Measurements from ENCODE around the gene TEAD1.

Gene TEAD1

GRCh38 chr11:12809864-12810567, 135.8 kb downstream of the TEAD1 start:
- peak; percentile 78 for DNase-seq (ENCODE audit: low read depth)
- no peak overlapping the region for H3K4me3 ChIP-seq (ENCODE audit: low read length)
- TF ChIP-seq, protein P1, sequence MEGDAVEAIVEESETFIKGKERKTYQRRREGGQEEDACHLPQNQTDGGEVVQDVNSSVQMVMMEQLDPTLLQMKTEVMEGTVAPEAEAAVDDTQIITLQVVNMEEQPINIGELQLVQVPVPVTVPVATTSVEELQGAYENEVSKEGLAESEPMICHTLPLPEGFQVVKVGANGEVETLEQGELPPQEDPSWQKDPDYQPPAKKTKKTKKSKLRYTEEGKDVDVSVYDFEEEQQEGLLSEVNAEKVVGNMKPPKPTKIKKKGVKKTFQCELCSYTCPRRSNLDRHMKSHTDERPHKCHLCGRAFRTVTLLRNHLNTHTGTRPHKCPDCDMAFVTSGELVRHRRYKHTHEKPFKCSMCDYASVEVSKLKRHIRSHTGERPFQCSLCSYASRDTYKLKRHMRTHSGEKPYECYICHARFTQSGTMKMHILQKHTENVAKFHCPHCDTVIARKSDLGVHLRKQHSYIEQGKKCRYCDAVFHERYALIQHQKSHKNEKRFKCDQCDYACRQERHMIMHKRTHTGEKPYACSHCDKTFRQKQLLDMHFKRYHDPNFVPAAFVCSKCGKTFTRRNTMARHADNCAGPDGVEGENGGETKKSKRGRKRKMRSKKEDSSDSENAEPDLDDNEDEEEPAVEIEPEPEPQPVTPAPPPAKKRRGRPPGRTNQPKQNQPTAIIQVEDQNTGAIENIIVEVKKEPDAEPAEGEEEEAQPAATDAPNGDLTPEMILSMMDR (IDR thresholded peaks at IDR 0.05; ENCODE audit: insufficient read depth, low read depth, low read length, missing control alignments): peak; percentile 4

DNA sequence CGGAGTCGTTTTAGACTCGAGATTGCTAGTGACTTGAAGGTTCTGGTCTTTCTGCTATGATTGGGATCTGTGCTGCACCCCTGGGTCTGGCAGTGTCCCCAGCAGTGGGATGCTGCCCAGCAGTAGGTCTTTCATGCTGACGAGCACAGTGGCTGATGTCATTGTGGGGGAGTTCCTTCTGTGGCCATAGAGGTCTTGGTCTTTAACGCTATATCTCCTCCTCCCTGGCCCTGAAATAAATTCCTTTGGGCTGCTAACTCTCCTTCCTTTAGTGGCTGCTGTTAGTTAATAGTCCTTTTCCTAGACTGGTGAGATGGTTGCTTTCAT, 136.3 kb downstream of the TEAD1 start:
- no peak for DNase-seq (ENCODE audit: low read depth)
- TF ChIP-seq, protein P1 (IDR thresholded peaks at IDR 0.05; ENCODE audit: insufficient read depth, low read depth, low read length, missing control alignments): no peak
- no peak overlapping the region for H3K4me3 ChIP-seq (ENCODE audit: low read length)

- no peak overlapping the region for H3K4me3 ChIP-seq (ENCODE audit: low read length)
- TF ChIP-seq, protein P1 (IDR thresholded peaks at IDR 0.05; ENCODE audit: insufficient read depth, low read depth, low read length, missing control alignments): no peak
- no peak for DNase-seq (ENCODE audit: low read depth)
Measured at GRCh38 chr11:12811861-12812260, 137.6 kb downstream of the TEAD1 start.

DNA sequence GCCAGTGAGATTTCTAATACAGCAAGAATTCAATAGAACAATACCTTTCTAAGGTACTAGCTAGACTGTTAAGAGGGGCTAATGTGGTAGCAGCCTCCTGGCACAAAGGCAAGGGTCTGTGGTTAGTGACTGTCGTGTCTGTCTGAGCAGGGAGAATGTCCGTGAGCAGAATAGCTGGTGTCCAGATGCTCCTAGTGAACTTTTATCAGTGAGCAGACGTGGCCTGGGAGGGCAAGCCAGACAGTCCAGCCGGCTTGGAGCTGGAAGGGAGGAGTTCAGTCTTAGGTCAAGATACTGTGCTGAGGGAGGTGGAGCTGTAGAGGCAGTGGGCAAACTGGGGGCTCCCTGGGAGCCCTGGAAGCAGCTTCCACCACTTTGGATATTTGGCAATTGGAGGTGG, 138.6 kb downstream of the TEAD1 start:
- H3K4me3 ChIP-seq (ENCODE audit: low read length): no peak overlapping the region
- TF ChIP-seq, protein P1 (IDR thresholded peaks at IDR 0.05; ENCODE audit: insufficient read depth, low read depth, low read length, missing control alignments): no peak
- DNase-seq (ENCODE audit: low read depth): no peak

DNA sequence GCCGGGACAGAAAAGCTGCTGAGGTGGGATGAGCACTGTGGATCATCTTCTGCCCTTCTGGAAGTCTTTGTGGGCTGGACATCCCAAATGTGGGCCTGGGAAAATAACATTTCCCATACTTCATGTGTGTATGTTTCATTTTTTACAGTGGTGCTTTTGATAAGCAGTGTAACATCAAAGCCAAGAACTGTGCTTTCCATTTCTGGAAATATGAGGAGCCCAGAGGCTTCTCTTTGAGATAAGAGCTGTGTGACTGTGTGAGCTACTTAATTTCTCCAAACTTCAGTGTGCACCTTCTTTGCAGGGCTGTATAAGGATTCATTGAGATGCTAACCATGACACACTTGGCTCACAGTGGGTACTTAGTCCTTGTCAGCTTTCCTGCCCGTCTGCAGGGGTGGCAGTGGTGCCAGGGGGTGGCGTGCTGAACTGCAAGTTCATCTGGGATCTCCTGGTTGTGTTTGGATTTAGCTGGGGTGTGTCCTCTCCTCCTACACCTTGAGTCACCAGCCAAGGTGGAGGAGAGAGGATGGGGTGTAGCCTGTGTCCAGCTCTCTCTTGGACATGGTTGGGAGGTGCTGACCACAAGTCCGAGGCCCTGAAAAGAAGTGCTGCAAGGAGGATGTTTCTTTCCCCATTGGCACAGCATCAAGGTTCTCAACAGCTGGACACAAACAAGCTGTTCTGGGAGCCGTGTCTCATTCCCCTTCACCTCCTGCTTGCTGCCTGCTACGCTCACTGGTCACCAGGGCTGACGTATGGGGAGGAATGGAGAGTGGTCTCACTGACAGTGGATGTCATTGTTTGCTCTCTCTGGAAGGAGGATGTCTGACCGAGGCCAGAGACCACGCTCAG, 139.4 kb downstream of the TEAD1 start:
- H3K4me3 ChIP-seq (ENCODE audit: low read length): no peak overlapping the region
- peak; percentile 53 for DNase-seq (ENCODE audit: low read depth)
- TF ChIP-seq, protein P1 (IDR thresholded peaks at IDR 0.05; ENCODE audit: insufficient read depth, low read depth, low read length, missing control alignments): no peak

DNA sequence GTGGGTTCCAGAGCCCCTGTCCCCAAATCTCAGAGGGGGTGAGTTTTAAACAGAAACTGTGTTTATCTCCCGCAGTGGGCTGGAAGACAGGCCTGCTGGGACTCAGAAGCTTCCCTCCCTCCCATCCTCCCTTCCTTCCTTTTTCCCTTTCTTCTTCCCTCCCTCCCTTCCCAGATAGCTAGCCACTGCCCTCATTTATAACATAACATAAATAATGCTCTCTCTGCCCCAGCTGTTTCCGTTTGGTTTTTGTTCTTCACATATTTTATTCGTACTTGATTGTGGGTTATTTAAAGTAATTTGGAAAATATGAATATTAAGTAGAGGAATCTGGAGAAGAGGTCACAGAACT, 140.9 kb downstream of the TEAD1 start:
- DNase-seq (ENCODE audit: low read depth): no peak
- H3K4me3 ChIP-seq (ENCODE audit: low read length): no peak overlapping the region
- TF ChIP-seq, protein P1 (IDR thresholded peaks at IDR 0.05; ENCODE audit: insufficient read depth, low read depth, low read length, missing control alignments): no peak

Data from epithelial cell of esophagus (primary cell).